ENCODE data around the gene RBM43.
A peak's percentile ranks its signal among the peaks of the same experiment; 100 is the strongest.
"Not testable (repeated sequence)": the region's sequence is repeated elsewhere in the genome, so short reads cannot be mapped to it uniquely, and the experiment has no call there.

RBM43 gene

GRCh38 chr2:151267537-151267936 lies 5.9 kb upstream of the RBM43 start:
- no peak for DNase-seq

DNA sequence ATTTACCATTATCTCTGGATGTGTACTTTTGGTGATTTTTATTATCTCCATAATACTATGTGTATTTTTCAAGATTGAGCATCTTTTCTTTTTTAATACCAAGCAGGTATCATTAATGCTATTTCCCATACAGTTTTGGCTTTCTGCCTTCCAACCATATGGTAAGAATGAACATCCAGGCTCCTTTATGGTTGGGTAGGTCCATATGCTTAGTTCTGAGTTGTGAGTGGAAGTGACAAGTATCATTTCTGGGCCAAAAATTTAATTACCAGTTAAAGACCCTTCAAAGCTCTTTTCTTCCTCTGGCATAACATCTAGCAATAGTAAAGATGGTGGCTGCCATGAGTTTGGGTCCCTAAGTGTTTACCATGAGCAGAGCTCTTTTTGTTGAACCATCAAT lies 4.3 kb upstream of the RBM43 start:
- no peak for DNase-seq

GRCh38 chr2:151264157-151264825 lies 2.6 kb upstream of the RBM43 start:
- no peak for DNase-seq

DNA sequence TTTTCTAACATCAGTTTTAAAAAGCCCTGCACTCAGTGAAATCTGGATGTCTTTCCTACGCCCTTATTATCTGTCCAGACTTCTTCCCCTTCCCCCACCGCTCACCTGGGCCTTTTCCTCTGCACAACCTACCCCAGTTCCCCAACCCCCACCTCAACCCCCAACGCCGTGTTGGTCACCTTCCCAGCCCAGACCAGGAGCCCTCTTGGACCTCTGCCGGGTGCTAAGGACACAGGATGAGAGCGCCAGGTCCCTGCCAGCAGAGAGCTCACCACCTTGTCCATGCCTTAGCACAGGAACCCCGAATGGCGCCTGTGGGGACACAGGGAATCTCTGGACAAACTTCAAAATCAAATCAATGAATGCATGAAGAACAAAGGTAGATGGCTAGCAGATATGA lies 966 bp upstream of the RBM43 start:
- no peak for DNase-seq

DNA sequence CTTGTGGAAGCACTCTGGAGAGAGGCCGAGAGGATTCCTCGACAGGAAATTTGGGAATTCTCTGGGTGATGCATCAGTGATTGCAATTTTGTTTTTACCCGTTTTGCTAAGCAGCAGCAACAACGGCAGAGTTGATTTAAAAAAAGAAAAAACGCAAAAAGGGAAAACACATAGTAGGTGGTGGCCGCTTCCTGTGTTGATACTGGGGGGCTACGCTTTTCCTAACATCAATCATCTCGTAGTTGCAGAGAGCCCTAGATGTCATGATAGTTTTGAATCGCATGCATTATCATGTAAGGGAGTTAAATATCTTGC lies 271 bp upstream of the RBM43 start:
- no peak for DNase-seq

DNA sequence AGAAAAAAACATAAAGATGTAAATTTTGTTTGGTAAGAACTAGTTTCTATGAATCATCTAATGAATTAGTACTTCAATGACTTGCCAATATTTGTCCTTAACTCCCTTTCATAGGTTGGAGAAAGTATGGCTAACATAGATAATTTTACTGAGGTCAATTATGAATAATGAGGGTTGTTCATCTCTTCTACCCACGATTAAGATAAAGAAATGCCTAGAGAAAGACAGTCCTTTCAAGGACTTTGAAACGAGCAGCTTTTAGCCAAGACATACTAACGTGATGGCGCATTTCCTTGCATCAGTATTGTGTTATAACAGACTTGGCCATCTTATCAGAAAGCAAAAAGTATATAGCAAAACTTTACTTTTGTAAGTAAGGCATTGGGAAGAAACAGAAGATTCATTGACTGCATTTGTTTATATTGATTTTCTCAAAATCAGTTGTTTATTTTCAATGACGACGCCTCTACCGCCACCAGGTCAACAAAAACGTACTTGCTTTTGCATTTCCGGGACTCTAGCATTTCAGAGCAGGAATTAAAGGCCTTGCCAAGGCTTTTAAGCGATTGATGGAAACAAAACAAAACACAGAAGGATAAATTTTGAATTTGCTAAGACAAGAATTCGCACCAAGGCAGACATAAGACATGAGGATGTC lies 961 bp downstream of the RBM43 start:
- DNase-seq = no peak

- no peak for DNase-seq
Measured at GRCh38 chr2:151258121-151258520, 3.5 kb downstream of the RBM43 start.

DNA sequence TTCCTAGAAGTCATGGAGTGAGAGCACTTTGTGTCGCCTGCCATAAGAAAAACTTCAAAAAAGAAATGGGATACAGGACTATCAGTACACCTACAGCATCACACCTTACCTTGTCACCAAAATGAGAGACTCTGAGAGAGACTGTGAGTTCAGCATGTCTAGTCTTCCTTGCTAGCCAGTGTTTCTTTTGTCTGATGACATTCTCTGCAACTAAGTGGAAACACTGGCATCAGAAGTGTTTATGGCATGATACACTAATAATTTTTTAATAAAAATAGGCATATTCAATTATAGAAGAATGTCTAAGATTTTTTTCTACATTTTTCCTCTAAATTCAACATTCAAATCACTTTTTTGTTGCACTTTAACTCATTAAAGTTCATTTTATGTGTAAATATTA lies 9.0 kb downstream of the RBM43 start:
- no peak for DNase-seq

- no peak for DNase-seq
Measured at GRCh38 chr2:151251012-151251411, 10.7 kb downstream of the RBM43 start.

DNA sequence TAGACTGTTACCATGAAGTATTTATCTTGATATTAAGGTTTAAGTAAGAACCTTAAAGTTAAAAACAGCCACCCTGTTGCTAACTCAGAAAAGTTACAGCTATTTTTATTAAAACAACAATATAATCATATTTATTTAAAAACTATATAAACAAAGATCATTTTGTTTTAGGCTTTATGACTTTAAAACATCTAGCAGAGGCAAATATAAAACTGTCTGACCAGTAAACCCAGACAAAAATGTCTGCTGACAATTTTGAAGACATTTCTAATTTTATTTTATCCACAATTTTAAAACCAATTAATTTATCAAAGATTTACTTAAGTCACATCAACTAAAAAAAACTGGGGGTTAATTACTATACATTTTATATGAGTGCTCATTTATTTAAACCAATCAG lies 14.2 kb downstream of the RBM43 start:
- DNase-seq = no peak

- DNase-seq = no peak
Measured at GRCh38 chr2:151246152-151246551, 15.5 kb downstream of the RBM43 start.

DNA sequence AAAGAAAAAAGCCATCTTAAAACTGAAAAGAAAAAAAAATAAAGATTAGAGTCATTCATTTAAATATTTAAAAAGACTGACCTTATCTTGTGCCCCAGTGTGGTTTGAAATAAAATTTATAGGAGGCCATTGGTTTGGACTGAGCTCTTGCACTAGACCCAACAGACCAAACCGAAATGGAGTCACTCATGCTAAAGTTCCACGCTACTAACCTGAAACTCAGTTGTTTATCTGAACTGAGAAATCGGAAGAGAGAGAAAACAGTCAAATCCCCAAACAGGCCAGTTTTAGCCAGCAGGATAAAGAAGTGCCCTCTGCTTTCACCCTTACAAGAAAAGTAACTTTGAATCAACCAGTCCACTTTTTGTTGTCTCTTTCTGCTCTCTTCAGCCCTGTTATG lies 18.2 kb downstream of the RBM43 start:
- DNase-seq = no peak

DNA sequence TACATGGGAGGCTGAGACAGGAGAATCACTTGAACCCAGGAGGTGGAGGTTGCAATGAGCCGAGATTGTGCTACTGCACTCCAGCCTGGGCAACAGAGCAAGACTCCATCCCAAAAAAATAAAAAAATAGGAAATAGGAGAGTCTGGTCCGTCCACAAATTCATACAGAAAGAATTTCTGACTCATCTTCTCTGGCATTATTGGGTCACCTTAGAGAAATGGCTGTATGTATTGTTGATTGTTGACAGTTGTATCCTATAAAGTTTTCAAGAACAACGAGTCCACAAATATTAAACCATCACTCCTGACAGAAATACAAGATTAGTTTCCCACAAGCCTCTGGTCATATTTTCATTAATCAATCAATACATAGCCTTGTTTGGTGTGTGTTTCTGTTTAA lies 20.4 kb downstream of the RBM43 start:
- no peak for DNase-seq

DNA sequence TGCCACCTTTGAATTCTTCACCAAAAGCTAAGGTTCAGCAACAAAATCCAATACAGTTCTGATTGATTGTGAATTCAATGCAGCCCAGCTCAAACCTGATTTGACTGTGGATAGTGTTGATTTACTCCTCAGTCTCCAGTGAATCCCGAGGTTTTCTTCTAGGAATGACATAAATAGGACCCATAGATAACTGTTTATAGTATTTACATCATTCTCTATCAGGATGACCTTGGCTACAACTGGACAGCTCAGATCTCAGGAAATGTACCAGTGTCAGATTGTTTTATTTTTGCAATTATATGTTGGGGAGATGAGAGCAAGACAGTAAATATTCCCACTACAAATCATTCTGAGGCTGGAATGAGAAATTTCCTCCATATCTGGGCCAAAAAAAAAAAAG lies 21.2 kb downstream of the RBM43 start:
- DNase-seq = no peak

DNA sequence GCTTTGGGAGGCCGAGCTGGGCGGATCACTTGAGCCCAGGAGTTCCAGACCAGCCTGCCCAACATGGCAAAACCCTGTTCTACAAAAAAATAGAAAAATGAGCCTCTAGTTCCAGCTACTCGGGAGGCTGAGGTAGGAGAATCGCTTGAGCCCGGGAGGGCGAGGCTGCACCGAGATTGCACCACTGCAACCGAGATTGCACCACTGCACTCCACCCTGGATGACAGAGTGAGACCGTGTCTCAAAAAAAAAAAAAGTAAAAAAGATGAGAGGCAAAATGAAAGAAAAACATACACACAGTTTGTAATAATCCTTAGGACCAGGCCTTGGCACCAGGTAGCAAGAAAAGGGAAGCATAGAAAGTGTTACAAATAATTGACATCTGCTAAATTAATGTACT lies 22.0 kb downstream of the RBM43 start:
- no peak for DNase-seq

DNA sequence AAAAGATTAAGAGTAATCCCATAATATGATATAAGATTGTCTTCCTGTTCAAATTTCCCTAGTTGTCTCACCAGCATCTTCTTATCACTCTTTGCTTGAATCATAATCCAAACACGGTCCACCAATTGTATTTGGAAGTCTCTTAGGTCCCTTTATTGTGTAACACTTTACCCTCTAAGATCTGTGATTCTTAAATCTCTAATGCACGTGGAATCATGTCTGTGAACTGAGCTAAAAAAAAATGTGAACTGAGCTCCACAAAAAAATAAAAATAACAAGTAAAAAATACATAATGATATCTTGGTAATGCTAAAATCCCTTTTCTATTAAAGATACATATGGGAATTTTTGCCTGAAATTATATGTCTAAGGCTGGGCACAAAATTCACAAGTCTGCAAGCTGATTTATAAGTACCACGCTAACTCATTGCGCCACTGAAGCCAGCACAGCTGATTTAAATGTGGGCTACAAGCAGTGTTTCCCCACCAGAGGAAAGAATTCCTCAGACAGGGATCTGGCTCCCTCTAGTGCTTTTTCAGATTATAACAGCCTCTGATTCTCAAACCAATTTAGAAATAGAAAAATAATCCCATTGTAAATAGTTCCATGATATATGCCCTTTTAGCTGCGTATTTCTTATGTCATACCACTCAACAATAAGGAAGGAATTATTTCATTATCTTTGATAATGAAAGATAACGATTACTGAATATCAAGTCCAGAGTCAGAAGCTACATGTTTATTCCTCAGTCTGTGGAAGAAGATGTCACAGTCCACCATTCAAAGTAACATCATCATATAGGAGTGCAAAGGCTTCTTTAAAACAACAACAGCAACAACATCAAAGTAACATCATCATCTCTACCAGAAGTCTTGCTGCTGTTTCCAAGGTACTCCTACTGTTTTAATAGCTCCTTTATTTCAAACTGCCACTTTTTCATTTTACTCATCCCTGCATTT lies 22.9 kb downstream of the RBM43 start:
- DNase-seq = peak; percentile 22

DNA sequence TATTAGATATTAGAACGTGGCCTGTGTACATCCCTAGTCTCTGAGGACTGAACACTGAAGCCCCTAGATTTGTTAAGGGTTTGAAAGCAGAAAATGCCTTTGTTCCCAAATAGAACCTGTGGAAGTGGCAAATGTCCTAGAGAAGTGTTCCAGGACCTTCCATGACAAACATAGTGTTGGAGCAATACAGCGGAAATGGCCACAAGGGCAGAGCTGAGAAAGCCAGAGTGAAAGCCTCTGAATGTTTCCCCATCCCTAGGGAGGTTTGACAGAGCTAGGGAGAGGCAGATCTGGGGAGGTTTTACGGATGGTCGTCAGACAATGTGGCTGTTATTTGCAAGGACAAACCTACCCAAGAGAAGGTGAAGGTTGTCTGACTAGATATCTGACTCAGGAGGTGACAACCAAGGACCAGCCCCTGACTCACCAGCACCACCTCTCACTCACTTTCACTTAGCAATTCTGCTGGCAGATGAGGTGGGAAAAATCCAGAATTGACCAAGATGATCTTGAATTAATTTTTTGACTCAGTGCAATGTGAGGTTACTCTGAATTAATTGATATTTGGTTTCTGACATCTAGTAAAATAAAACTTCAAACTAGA lies 24.1 kb downstream of the RBM43 start:
- no peak for DNase-seq

DNA sequence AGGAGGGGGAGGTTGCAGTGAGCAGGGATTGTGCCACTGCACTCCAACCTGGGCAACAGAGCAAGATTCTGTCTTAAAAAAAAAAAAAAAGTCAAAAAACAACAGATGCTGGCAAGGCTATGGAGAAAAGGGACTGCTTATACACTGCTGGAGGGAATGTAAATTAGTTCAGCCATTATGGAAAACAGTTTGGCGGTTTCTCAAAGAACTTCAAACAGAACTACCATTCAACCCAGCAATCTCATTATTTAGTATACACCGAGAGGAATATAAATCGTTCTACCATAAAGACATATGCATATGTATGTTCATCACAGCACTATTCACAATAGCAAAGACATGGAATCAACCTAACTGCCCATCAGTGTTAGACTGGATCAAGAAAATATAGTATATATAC lies 27.9 kb downstream of the RBM43 start:
- not testable (repeated sequence) for DNase-seq

DNA sequence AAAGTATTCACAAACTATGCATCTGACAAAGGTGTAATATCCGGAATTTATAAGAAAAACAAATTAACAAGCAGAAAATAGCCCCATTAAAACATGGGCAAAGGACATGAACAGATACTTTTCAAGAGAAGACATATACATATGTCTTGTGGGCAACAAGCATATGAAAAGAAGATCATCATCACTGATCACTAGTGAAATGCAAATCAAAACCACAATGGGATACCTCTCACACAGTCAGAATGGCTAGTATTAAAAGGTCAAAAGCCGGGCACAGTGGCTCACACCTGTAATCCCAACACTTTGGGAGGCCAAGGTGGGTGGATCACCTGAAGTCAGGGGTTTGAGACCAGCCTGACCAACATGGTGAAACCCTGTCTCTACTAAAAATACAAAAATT lies 28.4 kb downstream of the RBM43 start:
- not testable (repeated sequence) for DNase-seq

- DNase-seq = no peak
Measured at GRCh38 chr2:151230627-151231140, 31.0 kb downstream of the RBM43 start.

DNA sequence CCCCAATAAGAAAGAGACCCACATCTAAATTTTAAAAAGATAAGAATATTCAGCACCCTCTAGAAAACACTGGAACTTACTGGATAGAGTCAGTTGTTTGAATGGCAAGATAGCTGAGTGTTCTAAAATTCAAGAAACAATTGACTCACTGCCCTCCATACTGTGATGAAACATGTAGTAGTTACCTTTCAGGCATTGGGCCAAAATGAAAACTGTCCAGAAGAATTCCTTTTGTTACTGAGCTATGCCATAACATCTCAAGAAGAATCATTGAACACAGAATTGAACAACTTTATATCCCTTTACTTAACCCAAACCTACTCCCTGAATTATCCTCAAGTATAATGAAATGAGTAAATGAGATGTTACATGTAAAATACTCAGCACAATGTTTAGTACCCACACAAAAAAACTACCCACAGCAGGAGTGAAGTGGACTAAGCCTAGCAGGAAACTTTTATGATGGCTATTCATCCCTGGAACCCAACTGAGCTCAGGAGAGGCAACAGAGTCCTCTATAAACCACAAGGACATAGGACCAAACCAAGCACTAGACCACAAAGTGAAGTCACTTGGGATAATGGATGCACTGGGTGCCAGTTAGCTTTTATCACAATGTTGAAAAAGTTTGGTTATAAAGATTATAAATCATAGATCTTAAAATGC lies 32.7 kb downstream of the RBM43 start:
- DNase-seq = no peak

DNA sequence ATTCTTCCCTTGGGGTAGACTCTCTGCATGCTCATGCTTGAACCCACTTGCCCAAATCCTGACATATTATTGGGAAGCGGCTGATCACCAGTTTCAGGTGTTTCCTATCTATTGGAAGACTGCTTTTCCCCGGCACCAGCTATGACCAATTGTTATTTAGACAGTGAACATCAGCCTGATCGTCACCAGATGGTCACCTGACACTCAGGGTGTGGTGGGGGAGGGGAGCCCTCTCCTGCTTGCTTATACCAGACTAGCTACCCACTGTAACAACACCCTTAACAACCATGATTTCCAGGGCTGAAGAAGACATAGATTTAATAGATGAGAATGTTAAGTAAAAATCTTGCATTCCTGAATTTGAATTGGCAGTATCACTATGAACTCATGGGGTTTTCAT lies 44.3 kb downstream of the RBM43 start:
- DNase-seq = no peak

- no peak for DNase-seq
Measured at GRCh38 chr2:151207100-151207499, 54.6 kb downstream of the RBM43 start.

All from activated naive CD4-positive, alpha-beta T cell treated with anti-CD3 and anti-CD28 coated beads, Interleukin-2, amount 50 U/mL, for 16 hours (primary cell).